Fibroblast of pulmonary artery (primary cell): Measurements from ENCODE around the gene TRAF3IP1.

Experiments
- DNase-seq: peaks from one replicate; pipeline ENCODE4 v3.0.0-alpha.2; 2010; ENCODE audit warnings: low read depth
- H3K4me3 ChIP-seq: replicated peaks from 2 replicates; pipeline ENCODE4 v1.5.1; 2011; ENCODE audit warnings: low read depth, mild to moderate bottlenecking, control low read depth, low read length, moderate library complexity
- CTCF ChIP-seq: IDR thresholded peaks from 2 replicates; pipeline ENCODE4 v1.5.1; 2011; ENCODE audit warnings: mild to moderate bottlenecking, control low read depth, low read length, inconsistent platforms; ENCODE audit errors: missing control alignments

Gene TRAF3IP1

DNA sequence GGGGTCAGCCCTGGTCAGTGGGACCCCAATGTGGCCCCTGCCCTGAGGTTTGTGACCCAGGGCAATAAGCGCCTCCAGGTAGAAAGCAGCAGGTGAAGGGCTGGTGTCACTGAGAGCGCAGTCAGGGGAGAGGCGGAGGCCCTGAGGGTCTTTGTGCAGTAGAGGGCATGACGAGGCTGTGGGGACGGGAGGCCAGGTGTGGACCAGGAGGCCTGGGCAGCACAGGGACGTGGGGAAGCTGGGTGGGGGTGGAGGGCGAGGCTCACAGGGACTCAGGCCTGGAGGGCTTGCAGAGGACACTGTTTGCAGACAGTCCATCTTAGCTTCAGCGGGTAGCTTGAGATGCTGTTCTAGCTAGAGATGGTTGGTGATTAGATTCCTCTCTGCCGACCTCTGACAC lies 32.0 kb downstream of the TRAF3IP1 start:
- no peak for DNase-seq
- H3K4me3 ChIP-seq = no peak overlapping the region
- no peak for TF ChIP-seq CTCF

GRCh38 chr2:238358769-238359168 lies 38.5 kb downstream of the TRAF3IP1 start:
- TF ChIP-seq CTCF = no peak
- DNase-seq = no peak

DNA sequence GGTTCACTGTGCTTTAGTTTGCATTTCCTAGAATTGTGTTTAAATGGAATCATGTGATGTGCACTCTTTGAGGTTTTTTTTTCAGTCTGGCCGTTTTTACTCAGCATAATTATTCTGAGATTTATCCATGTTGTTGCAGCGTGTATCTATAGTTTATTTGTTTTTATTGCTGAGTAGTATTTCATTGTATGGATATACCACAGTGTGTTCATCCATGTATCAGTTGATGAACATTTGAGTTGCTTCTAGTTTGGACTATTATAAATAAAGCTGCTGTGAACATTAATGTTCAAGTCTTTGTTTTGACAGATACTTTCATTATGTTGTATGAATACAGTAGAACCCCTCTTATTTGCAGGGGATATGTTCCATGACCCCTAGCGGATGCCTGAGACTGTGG lies 39.1 kb downstream of the TRAF3IP1 start:
- no peak overlapping the region for H3K4me3 ChIP-seq
- DNase-seq = no peak

More at GRCh38 chr2:238358769-238359168, 38.5 kb downstream of the TRAF3IP1 start:
- no peak overlapping the region for H3K4me3 ChIP-seq

GRCh38 chr2:238361877-238362276 lies 41.6 kb downstream of the TRAF3IP1 start:
- TF ChIP-seq CTCF = no peak
- H3K4me3 ChIP-seq = no peak overlapping the region
- no peak for DNase-seq

More for the DNA sequence above, 39.1 kb downstream of the TRAF3IP1 start:
- no peak for TF ChIP-seq CTCF

DNA sequence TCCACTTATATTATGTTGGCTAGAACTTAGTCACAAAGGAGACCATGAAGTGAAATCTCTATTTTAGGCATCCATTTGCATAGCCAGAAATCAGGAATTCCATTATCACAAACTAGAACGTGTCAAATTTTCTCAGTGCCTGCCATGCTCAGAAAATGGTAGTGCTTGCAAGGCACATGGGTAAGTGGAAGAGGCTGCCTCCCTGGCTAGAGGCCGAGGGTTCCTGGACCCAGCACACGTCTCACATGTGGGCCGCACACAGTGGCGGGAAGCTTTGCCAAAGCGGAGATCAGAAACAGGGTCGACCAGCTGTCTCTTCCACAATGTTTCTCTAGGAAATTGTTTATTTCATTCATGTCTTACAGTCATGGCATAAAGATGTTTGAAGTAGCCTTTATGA lies 42.3 kb downstream of the TRAF3IP1 start:
- TF ChIP-seq CTCF = no peak
- no peak overlapping the region for H3K4me3 ChIP-seq
- DNase-seq = no peak

DNA sequence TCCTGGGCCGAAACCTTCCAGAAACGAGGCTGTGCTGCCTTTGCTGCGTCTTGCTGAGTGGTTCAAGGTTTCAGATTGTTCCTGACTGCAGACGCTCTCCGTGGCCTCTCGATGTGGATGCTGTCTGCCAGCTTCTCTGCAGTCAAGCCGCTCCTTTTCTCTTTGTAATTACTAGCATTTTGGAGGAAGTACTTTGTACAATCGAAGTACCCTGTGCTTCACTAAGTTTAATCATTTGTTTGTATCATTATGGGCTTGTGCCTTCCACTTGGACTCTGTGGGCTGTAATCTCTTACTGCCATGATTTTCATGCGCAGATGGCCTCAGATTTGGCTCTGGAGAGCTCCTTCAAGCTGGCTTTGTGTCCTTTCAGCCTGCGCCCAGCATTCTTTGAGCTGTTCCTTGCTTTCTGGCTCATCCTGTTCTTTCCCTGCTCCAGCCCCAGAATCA lies 49.3 kb downstream of the TRAF3IP1 start:
- no peak for TF ChIP-seq CTCF
- DNase-seq = peak; percentile 11
- H3K4me3 ChIP-seq = no peak overlapping the region

- no peak for DNase-seq
- TF ChIP-seq CTCF = no peak
- H3K4me3 ChIP-seq = no peak overlapping the region
These were observed 49.9 kb downstream of the TRAF3IP1 start for GRCh38 chr2:238370094-238370822.
